Left ventricle myocardium inferior (tissue), 1 donor: Measurements from ENCODE around the gene MTMR12. TPM values are rescaled to one million over a fixed set of nuclear protein-coding genes. Genes with fewer than 3 reads are reported as not detected.
A peak's percentile ranks its signal among the peaks of the same experiment; 100 is the strongest.

Source experiments
- DNase-seq: peaks from one replicate; pipeline ENCODE4 v3.0.0-alpha.2; 2020
- H3K27ac ChIP-seq: fragments of 200-600 bp; replicated peaks from 2 replicates; pipeline ENCODE4 v1.8.0; 2021
- H3K27me3 ChIP-seq: fragments of 200-600 bp; 2 replicates; pipeline ENCODE4 v1.8.0; 2021; ENCODE audit warnings: low read depth
- H3K36me3 ChIP-seq: fragments of 200-600 bp; 2 replicates; pipeline ENCODE4 v1.8.0; 2021
- H3K4me1 ChIP-seq: fragments of 200-600 bp; 2 replicates; pipeline ENCODE4 v1.8.0; 2021
- H3K4me3 ChIP-seq: fragments of 200-600 bp; 2 replicates; pipeline ENCODE4 v1.8.0; 2021; ENCODE audit warnings: mild to moderate bottlenecking, moderate library complexity
- H3K9me3 ChIP-seq: fragments of 200-600 bp; replicated peaks from 2 replicates; pipeline ENCODE4 v1.8.0; 2021
- CTCF ChIP-seq: fragments of 200-600 bp; IDR thresholded peaks from 2 replicates; pipeline ENCODE4 v1.8.0; 2021; ENCODE audit warnings: antibody characterized with exemption, mild to moderate bottlenecking, borderline replicate concordance
- intact Hi-C: fragments of 100-400 bp; cut with micrococcal nuclease; formaldehyde crosslinking; loops from one replicate; pipeline ENCODE4 v1.11.0; 2022
- total RNA-seq: library from RNA; stranded (reverse); fragmentation: NEBNext Ultra II Directional; extraction: Animal tissue kit (Norgen Biotek cat#: 25700); gene quantifications from one replicate; pipeline ENCODE4 v1.2.1, GENCODE V29; 2021
- donor health status: DM: no; HTN: yes; CAD: no; lungs with severe emphysema.

The MTMR12 gene
- total RNA-seq, 1 donor from 2014 or later: 13.8 TPM

GRCh38 chr5:32231241-32231640 is 81.5 kb downstream of the MTMR12 start:
- peaks cover 50% of the 10 kb centered on the region for H3K36me3 ChIP-seq

GRCh38 chr5:32230356-32231099 is 82.2 kb downstream of the MTMR12 start:
- Histone ChIP-seq H3K9me3 (no peaks in the 10 kb centered on the region), H3K27me3 (no peaks in the 10 kb centered on the region), H3K4me1 (peaks cover 35% of the 10 kb centered on the region)

More at GRCh38 chr5:32231241-32231640, 81.5 kb downstream of the MTMR12 start:
- Histone ChIP-seq H3K27ac (no peak overlapping the region), H3K4me3 (no peak overlapping the region), H3K9me3 (no peaks in the 10 kb centered on the region), H3K27me3 (no peaks in the 10 kb centered on the region), H3K4me1 (peaks cover 32% of the 10 kb centered on the region)
- TF ChIP-seq CTCF: no peak
- DNase-seq: no peak
- intact Hi-C loops: loop anchor here (5.0 kb wide), 1 partner anchor 96 kb away; no protein-coding TSS in a partner anchor

GRCh38 chr5:32229586-32229985 is 83.2 kb downstream of the MTMR12 start:
- Histone ChIP-seq H3K27ac (no peak overlapping the region), H3K4me1 (peaks cover 43% of the 10 kb centered on the region), H3K9me3 (no peaks in the 10 kb centered on the region), H3K36me3 (peaks cover 34% of the 10 kb centered on the region), H3K4me3 (no peak overlapping the region), H3K27me3 (no peaks in the 10 kb centered on the region)
- intact Hi-C loops: no loop called here
- no peak for TF ChIP-seq CTCF
- DNase-seq: no peak

More at GRCh38 chr5:32230356-32231099, 82.2 kb downstream of the MTMR12 start:
- DNase-seq: no peak
- TF ChIP-seq CTCF: no peak
- H3K36me3 ChIP-seq: peaks cover 43% of the 10 kb centered on the region
- no peak overlapping the region for H3K4me3 ChIP-seq
- H3K27ac ChIP-seq: no peak overlapping the region
- intact Hi-C loops: loop anchor here (5.0 kb wide), 1 partner anchor 97 kb away; no protein-coding TSS in a partner anchor

- intact Hi-C loops: no loop called here
- no peaks in the 10 kb centered on the region for H3K9me3 ChIP-seq
- no peak overlapping the region for H3K27ac ChIP-seq
- no peak overlapping the region for H3K4me3 ChIP-seq
- H3K27me3 ChIP-seq: no peaks in the 10 kb centered on the region
- H3K36me3 ChIP-seq: peaks cover 26% of the 10 kb centered on the region
- DNase-seq: no peak
- no peak for TF ChIP-seq CTCF
- peaks cover 43% of the 10 kb centered on the region for H3K4me1 ChIP-seq
Measured at GRCh38 chr5:32228816-32229215, 83.9 kb downstream of the MTMR12 start.

- DNase-seq: no peak
- no peak for TF ChIP-seq CTCF
Measured at GRCh38 chr5:32225445-32225844, 87.3 kb downstream of the MTMR12 start.

More at GRCh38 chr5:32225445-32225844, 87.3 kb downstream of the MTMR12 start:
- H3K4me3 ChIP-seq: no peak overlapping the region
- H3K36me3 ChIP-seq: peaks cover 22% of the 10 kb centered on the region
- no peaks in the 10 kb centered on the region for H3K27me3 ChIP-seq
- intact Hi-C loops: no loop called here
- H3K4me1 ChIP-seq: peaks cover 22% of the 10 kb centered on the region
- H3K9me3 ChIP-seq: no peaks in the 10 kb centered on the region
- H3K27ac ChIP-seq: peak overlapping the region; percentile 82
